Prostate gland (tissue), 2 donors: ENCODE data around the gene MIER2. TPM values are rescaled to one million over a fixed set of nuclear protein-coding genes. Genes with fewer than 3 reads are reported as not detected.

Source experiments
- DNase-seq: peaks from one replicate; pipeline ENCODE4 v3.0.0-alpha.2; 2019; ENCODE audit warnings: low spot score
- H3K27ac ChIP-seq, 2 donors: fragments of 200-600 bp; sonication (generic); 2 replicates each; pipeline ENCODE4 v1.5.1; 2017 to 2019
- H3K27me3 ChIP-seq: fragments of 200-600 bp; sonication (generic); replicated peaks from 2 replicates; pipeline ENCODE4 v1.5.1; 2019; ENCODE audit not compliant: insufficient read depth
- H3K36me3 ChIP-seq, 2 donors: fragments of 200-600 bp; sonication (generic); 1 replicate in 1 of 2; 2 replicates in 1 of 2; pipeline versions ENCODE4 v1.5.1 to v1.8.1; 2017 to 2019
- H3K4me1 ChIP-seq: fragments of 200-600 bp; sonication (generic); replicated peaks from 2 replicates; pipeline ENCODE4 v1.5.1; 2019
- H3K4me3 ChIP-seq, 2 donors: fragments of 200-600 bp; sonication (generic); 2 replicates each; pipeline ENCODE4 v1.5.1; 2017 to 2019
- H3K9me3 ChIP-seq: fragments of 200-600 bp; sonication (generic); 2 replicates; pipeline ENCODE4 v1.5.1; 2017
- CTCF ChIP-seq, 4 experiments: fragments of 200-600 bp in 2 of 4; fragments of 450-650 bp in 2 of 4; sonication (generic) in 2 of 4; IDR thresholded peaks; 1 replicate in 3 of 4; 2 replicates in 1 of 4; pipeline ENCODE4 v1.5.1; 2016 to 2019; ENCODE audit warnings: antibody characterized with exemption in 4 of 4, mild to moderate bottlenecking in 2 of 4, moderate library complexity in 2 of 4
- POLR2A ChIP-seq: fragments of 450-650 bp; IDR thresholded peaks from one replicate; pipeline ENCODE4 v1.6.1; 2016; ENCODE audit warnings: antibody characterized with exemption, mild to moderate bottlenecking
- POLR2AphosphoS5 ChIP-seq: sonication (generic); formaldehyde crosslinking; IDR thresholded peaks from one replicate; pipeline ENCODE4 v1.6.1; 2017; ENCODE audit warnings: antibody characterized with exemption
- WGBS: methylation state at CpG from one replicate; pipeline ENCODE4 v1.1.5; 2018; 5-methylcytosine and 5-hydroxymethylcytosine counted together
- intact Hi-C: fragments of 100-400 bp; cut with DNase I; formaldehyde crosslinking; loops from one replicate; pipeline ENCODE4 v1.14.2; 2022
- total RNA-seq, 2 donors: library from RNA; depleted of rRNA; stranded (reverse); fragments of >200 nt; gene quantifications; one replicate each; pipeline ENCODE4 v1.1.0, GENCODE V29; 2016

The MIER2 gene
- total RNA-seq, 2 donors from 2014 or later, result 16.9 to 37.1 TPM

GRCh38 chr19:310141-310651 lies 34.4 kb downstream of the MIER2 start:
- intact Hi-C loops, result no loop called here
- no peak for TF ChIP-seq CTCF (IDR thresholded peaks at IDR 0.05)
- TF ChIP-seq POLR2A, result no peak
- no peak for TF ChIP-seq POLR2AphosphoS5
- Histone ChIP-seq H3K4me1 (no peaks in the 10 kb centered on the region), H3K36me3 (peaks cover 12 to 42% of the 10 kb centered on the region in 2 donors), H3K4me3 (peak overlapping the region in 1 of 2 donors; percentile 16), H3K27me3 (no peaks in the 10 kb centered on the region), H3K9me3 (no peaks in the 10 kb centered on the region), H3K27ac (no peak overlapping the region)
- no peak for DNase-seq
- WGBS, result 49% methylated on average over 30 of the region's 30 CpGs

GRCh38 chr19:309206-309565 lies 35.4 kb downstream of the MIER2 start:
- Histone ChIP-seq H3K27me3 (no peaks in the 10 kb centered on the region), H3K4me3 (no peak overlapping the region), H3K27ac (no peak overlapping the region), H3K36me3 (peaks cover 12 to 42% of the 10 kb centered on the region in 2 donors), H3K9me3 (no peaks in the 10 kb centered on the region), H3K4me1 (no peaks in the 10 kb centered on the region)
- intact Hi-C loops, result no loop called here
- WGBS, result 80% methylated on average over 14 of the region's 14 CpGs
- no peak for TF ChIP-seq CTCF (IDR thresholded peaks at IDR 0.05)
- no peak for TF ChIP-seq POLR2A
- TF ChIP-seq POLR2AphosphoS5, result no peak
- no peak for DNase-seq

- no peak for DNase-seq
- no peaks in the 10 kb centered on the region for H3K4me1 ChIP-seq
- TF ChIP-seq POLR2AphosphoS5 (no peak), CTCF (IDR thresholded peaks at IDR 0.05) (no peak), POLR2A (no peak)
- H3K9me3 ChIP-seq, result no peaks in the 10 kb centered on the region
- peaks cover 12 to 42% of the 10 kb centered on the region in 2 donors for H3K36me3 ChIP-seq
- 92% methylated on average over 37 of the region's 48 CpGs for WGBS
- H3K27ac ChIP-seq, result no peak overlapping the region
- no peaks in the 10 kb centered on the region for H3K27me3 ChIP-seq
- H3K4me3 ChIP-seq, result no peak overlapping the region
- intact Hi-C loops, result no loop called here
Observed at GRCh38 chr19:308471-309205, 36.0 kb downstream of the MIER2 start.

- no peak for DNase-seq
- H3K27me3 ChIP-seq, result no peaks in the 10 kb centered on the region
- intact Hi-C loops, result no loop called here
- peaks cover 12 to 42% of the 10 kb centered on the region in 2 donors for H3K36me3 ChIP-seq
- TF ChIP-seq CTCF (IDR thresholded peaks at IDR 0.05) (no peak), POLR2A (no peak), POLR2AphosphoS5 (no peak)
- 76% methylated on average over 21 of the region's 21 CpGs for WGBS
- no peak overlapping the region for H3K27ac ChIP-seq
- H3K9me3 ChIP-seq, result no peaks in the 10 kb centered on the region
- no peaks in the 10 kb centered on the region for H3K4me1 ChIP-seq
- H3K4me3 ChIP-seq, result no peak overlapping the region
Observed at GRCh38 chr19:307793-308420, 36.7 kb downstream of the MIER2 start.
